Fibroblast of lung (primary cell): ENCODE data around the gene KCNC3.

Experiments used
- EZH2 ChIP-seq: IDR thresholded peaks from 2 replicates; pipeline ENCODE4 v1.5.1; 2012; ENCODE audit warnings: low read length, control low read depth, mild to moderate bottlenecking; ENCODE audit errors: missing control alignments
- TF ChIP-seq, protein P1 (sequence below), 2 donors: IDR thresholded peaks in 1 of 2; conservative IDR thresholded peaks in 1 of 2; 1 replicate in 1 of 2; 2 replicates in 1 of 2; pipeline ENCODE4 v1.5.1; 2011 to 2012; ENCODE audit warnings: low read length in 2 of 2, control low read depth in 1 of 2, inconsistent platforms in 1 of 2, low read depth in 1 of 2, mild to moderate bottlenecking in 1 of 2

DNA sequence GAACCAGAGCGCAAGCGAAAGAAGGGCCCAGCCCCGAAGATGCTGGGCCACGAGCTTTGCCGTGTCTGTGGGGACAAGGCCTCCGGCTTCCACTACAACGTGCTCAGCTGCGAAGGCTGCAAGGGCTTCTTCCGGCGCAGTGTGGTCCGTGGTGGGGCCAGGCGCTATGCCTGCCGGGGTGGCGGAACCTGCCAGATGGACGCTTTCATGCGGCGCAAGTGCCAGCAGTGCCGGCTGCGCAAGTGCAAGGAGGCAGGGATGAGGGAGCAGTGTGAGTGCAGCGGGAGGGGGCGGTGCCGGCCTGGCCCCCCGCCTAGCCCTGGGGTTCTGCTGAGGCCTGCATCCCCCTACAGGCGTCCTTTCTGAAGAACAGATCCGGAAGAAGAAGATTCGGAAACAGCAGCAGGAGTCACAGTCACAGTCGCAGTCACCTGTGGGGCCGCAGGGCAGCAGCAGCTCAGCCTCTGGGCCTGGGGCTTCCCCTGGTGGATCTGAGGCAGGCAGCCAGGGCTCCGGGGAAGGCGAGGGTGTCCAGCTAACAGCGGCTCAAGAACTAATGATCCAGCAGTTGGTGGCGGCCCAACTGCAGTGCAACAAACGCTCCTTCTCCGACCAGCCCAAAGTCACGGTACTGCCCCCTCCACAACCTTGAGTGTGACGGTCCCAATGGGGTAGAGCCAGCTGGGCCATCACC is 49.1 kb upstream of the KCNC3 start:
- TF ChIP-seq EZH2: no peak
- TF ChIP-seq, protein P1, sequence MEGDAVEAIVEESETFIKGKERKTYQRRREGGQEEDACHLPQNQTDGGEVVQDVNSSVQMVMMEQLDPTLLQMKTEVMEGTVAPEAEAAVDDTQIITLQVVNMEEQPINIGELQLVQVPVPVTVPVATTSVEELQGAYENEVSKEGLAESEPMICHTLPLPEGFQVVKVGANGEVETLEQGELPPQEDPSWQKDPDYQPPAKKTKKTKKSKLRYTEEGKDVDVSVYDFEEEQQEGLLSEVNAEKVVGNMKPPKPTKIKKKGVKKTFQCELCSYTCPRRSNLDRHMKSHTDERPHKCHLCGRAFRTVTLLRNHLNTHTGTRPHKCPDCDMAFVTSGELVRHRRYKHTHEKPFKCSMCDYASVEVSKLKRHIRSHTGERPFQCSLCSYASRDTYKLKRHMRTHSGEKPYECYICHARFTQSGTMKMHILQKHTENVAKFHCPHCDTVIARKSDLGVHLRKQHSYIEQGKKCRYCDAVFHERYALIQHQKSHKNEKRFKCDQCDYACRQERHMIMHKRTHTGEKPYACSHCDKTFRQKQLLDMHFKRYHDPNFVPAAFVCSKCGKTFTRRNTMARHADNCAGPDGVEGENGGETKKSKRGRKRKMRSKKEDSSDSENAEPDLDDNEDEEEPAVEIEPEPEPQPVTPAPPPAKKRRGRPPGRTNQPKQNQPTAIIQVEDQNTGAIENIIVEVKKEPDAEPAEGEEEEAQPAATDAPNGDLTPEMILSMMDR (conservative IDR thresholded peaks at IDR 0.05 in 1 of 2, IDR thresholded peaks at IDR 0.05 in 1 of 2; ENCODE audit: low read depth in 1 of 2, low read length in 2 of 2): no peak
